Kidney epithelial cell (primary cell): ENCODE measurements around the gene IL5RA. TPM values are rescaled to one million over a fixed set of nuclear protein-coding genes. Genes with fewer than 3 reads are reported as not detected.

Experiments
- DNase-seq: peaks from one replicate; pipeline ENCODE4 v3.0.0-alpha.2; 2010; ENCODE audit warnings: low read depth
- H3K27me3 ChIP-seq: 2 replicates; pipeline ENCODE4 v1.6.0; 2011; ENCODE audit warnings: low read length; ENCODE audit not compliant: control insufficient read depth, insufficient read depth
- H3K36me3 ChIP-seq: 2 replicates; pipeline ENCODE4 v1.5.1; 2011; ENCODE audit warnings: low read length; ENCODE audit not compliant: control insufficient read depth, insufficient read depth
- H3K4me3 ChIP-seq: 2 replicates; pipeline ENCODE4 v1.5.1; 2011; ENCODE audit warnings: low read depth, mild to moderate bottlenecking, control low read depth, low read length
- CTCF ChIP-seq: IDR thresholded peaks from 2 replicates; pipeline ENCODE4 v1.5.1; 2011; ENCODE audit warnings: mild to moderate bottlenecking, moderate library complexity, low read length, control low read depth, inconsistent platforms; ENCODE audit not compliant: insufficient read depth, poor library complexity, severe bottlenecking
- total RNA-seq: library from RNA; depleted of rRNA; stranded (reverse); fragments of >200 nt; gene quantifications from 2 replicates; pipeline ENCODE4 v1.2.3, GENCODE V29; 2015

Gene IL5RA
- total RNA-seq, 1 donor from 2014 or later, result not detected

GRCh38 chr3:3082234-3082924, 27.8 kb downstream of the IL5RA start:
- DNase-seq, result no peak
- no peak for TF ChIP-seq CTCF
- Histone ChIP-seq H3K36me3 (no peaks in the 10 kb centered on the region), H3K27me3 (no peaks in the 10 kb centered on the region), H3K4me3 (no peak overlapping the region)

- no peak for DNase-seq
- Histone ChIP-seq H3K36me3 (no peaks in the 10 kb centered on the region), H3K4me3 (no peak overlapping the region), H3K27me3 (no peaks in the 10 kb centered on the region)
- TF ChIP-seq CTCF, result no peak
Measured at GRCh38 chr3:3081381-3082233, 28.6 kb downstream of the IL5RA start.

GRCh38 chr3:3080309-3080708, 29.9 kb downstream of the IL5RA start:
- DNase-seq, result no peak
- no peak for TF ChIP-seq CTCF
- Histone ChIP-seq H3K4me3 (no peak overlapping the region), H3K27me3 (no peaks in the 10 kb centered on the region), H3K36me3 (no peaks in the 10 kb centered on the region)

GRCh38 chr3:3074551-3075257, 35.5 kb downstream of the IL5RA start:
- DNase-seq, result no peak
- no peak for TF ChIP-seq CTCF
- Histone ChIP-seq H3K27me3 (no peaks in the 10 kb centered on the region), H3K36me3 (no peaks in the 10 kb centered on the region), H3K4me3 (no peak overlapping the region)

- Histone ChIP-seq H3K27me3 (no peaks in the 10 kb centered on the region), H3K4me3 (no peak overlapping the region), H3K36me3 (no peaks in the 10 kb centered on the region)
- DNase-seq, result no peak
- no peak for TF ChIP-seq CTCF
Measured at GRCh38 chr3:3071136-3071535, 39.0 kb downstream of the IL5RA start.
